ENCODE data around the gene ZDHHC20. TPM values are rescaled to one million over a fixed set of nuclear protein-coding genes. Genes with fewer than 3 reads are reported as not detected.

The ZDHHC20 gene, protein sequence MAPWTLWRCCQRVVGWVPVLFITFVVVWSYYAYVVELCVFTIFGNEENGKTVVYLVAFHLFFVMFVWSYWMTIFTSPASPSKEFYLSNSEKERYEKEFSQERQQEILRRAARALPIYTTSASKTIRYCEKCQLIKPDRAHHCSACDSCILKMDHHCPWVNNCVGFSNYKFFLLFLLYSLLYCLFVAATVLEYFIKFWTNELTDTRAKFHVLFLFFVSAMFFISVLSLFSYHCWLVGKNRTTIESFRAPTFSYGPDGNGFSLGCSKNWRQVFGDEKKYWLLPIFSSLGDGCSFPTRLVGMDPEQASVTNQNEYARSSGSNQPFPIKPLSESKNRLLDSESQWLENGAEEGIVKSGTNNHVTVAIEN
- 10 to 100 TPM; 48.0 to 50.7 TPM for total RNA-seq

DNA sequence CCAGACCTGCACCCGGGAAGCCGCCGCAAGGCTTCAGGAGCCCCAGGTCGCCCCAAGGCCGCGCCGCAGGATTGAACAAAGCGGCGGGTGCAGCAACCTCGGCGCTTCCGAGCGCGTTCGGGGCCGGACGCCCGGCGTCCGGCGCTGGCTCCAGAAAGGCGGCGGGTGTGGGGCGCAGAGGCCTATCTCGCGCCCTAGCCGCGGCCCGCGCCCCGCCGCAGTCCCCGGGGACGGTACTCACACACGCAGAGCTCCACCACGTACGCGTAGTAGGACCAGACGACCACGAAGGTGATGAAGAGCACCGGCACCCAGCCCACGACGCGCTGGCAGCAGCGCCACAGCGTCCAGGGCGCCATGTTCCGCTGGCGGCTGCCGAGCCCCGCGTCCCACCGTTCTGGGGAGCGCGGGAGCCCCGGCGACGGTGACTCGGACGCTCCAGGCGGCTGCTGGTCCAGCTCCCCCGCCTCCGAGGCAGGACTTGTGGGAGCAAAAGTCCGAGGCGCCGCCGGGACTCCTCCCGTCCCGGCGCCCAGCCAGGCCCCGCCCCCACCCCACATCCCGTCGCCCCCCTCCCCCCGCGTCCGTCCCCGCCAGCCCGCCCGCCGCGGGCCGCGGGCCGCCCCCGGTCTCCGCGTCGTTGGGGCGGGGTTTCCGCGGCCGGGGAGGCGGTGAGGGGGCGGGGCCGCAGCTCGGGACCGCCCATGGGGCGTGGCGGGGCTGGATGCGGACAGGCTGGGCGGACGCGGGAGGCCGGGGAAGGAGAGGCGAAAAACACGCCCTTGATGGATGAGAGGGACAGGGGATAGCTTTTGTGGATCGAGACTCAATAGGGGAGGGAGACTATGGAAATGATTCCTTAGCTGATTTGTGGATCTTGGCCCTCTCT is at the start of gene ZDHHC20:
TSS of gene ZDHHC20 (minus strand) at position 491 of the 889 bp plus-strand sequence. CDS start at position 359, 132 bp downstream.
- no peaks in the 10 kb centered on the region for H3K27me3 Mint-ChIP-seq (ENCODE audit: low read depth)
- H3K9me3 Mint-ChIP-seq = peaks cover 8% of the 10 kb centered on the region
- DNase-seq = peak; percentile 89
- H3K4me3 Mint-ChIP-seq = peak within 1 kb of the TSS; percentile 92
- peaks cover 11% of the 10 kb centered on the region for H3K36me3 Mint-ChIP-seq (ENCODE audit: low read depth)
- intact Hi-C loops (cut with micrococcal nuclease) = loop anchor here (1.0 to 10.0 kb wide), 8 partner anchors 18 to 1916 kb away; partner anchors contain the start of genes FGF9, MICU2, MRPL57 and SKA3
- peak within 1 kb of the TSS; percentile 88 for H3K27ac Mint-ChIP-seq
- CTCF ChIA-PET = interaction anchor here (0.8 to 2.8 kb wide), 5 partner anchors 11 to 162 kb away, joined by 3 to 14 read pairs (median 4); no protein-coding TSS in a partner anchor
- peaks cover 29% of the 10 kb centered on the region for H3K4me1 Mint-ChIP-seq (ENCODE audit: low read depth)

DNA sequence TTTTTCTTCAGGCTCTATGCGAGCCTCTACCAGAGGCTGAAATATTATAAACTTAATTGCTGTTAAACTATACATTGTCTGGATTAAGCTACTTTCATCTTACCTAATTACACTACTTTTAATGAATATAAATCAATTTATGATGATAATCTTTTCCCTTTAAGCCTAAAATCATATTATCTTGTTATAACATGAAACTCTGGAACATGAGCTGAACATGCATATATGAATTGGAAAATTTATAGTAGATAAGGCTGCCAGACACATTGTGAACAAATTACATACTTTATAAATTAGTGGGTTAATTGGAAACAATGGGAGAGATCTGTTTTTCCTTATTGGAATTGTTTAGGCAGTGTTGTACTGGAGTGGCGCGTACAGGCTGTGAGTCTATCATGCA is 45.3 kb upstream of the ZDHHC20 start:
- DNase-seq = no peak
- intact Hi-C loops (cut with micrococcal nuclease) = no loop called here
- Mint-ChIP-seq H3K36me3 (ENCODE audit: low read depth) (peaks cover 12% of the 10 kb centered on the region), H3K9me3 (no peaks in the 10 kb centered on the region), H3K27me3 (ENCODE audit: low read depth) (no peaks in the 10 kb centered on the region), H3K4me3 (no peak overlapping the region), H3K27ac (no peak overlapping the region), H3K4me1 (ENCODE audit: low read depth) (no peaks in the 10 kb centered on the region)
- CTCF ChIA-PET = interaction anchor here (0.9 kb wide), 1 partner anchor 8 kb away, joined by 3 read pairs; no protein-coding TSS in a partner anchor

DNA sequence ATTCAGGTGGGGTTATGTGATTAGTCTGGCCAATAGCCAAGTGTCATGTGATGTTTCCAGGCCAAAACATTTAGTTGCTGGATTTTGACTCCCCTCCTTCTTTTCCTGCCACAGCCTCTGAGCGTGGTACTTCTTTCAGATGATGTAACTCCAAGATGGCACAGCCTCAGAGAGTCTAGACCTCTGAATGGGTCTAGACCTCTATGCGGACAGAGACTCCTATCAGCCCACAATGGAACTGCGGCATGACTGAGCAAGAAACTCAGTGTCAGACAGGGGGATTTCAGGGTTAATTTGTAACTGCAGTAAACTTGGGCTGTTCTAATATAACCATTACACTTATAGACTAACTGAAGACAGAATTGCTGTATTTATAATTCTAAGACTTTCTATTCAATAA is 42.6 kb upstream of the ZDHHC20 start:
- Mint-ChIP-seq H3K27ac (no peak overlapping the region), H3K27me3 (ENCODE audit: low read depth) (no peaks in the 10 kb centered on the region), H3K4me1 (ENCODE audit: low read depth) (no peaks in the 10 kb centered on the region), H3K36me3 (ENCODE audit: low read depth) (peaks cover 16% of the 10 kb centered on the region), H3K4me3 (no peak overlapping the region), H3K9me3 (no peaks in the 10 kb centered on the region)
- CTCF ChIA-PET = no interaction called here
- intact Hi-C loops (cut with micrococcal nuclease) = no loop called here
- DNase-seq = no peak

DNA sequence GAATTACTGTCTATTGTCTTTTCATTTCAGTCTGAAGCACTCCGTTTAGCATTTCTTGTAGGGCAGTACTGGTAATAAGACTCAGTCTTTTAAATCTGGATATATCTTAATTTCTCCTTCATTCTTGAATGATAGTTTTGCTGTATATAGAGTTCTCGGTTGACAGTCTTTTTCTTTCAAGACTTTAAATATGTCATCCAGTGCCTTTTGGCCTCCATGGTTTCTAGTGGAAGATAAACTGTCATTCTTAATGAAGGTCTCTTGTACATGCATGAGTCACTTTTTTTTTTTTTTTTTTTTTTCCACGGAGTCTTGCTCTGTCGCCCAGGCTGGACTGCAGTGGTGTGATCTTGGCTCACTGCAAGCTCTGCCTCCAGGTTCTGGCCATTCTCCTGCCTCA is 27.2 kb upstream of the ZDHHC20 start:
- DNase-seq = no peak
- no peak overlapping the region for H3K27ac Mint-ChIP-seq
- intact Hi-C loops (cut with micrococcal nuclease) = no loop called here
- peaks cover 19% of the 10 kb centered on the region for H3K36me3 Mint-ChIP-seq (ENCODE audit: low read depth)
- no peaks in the 10 kb centered on the region for H3K4me1 Mint-ChIP-seq (ENCODE audit: low read depth)
- CTCF ChIA-PET = no interaction called here
- H3K4me3 Mint-ChIP-seq = no peak overlapping the region
- no peaks in the 10 kb centered on the region for H3K27me3 Mint-ChIP-seq (ENCODE audit: low read depth)
- H3K9me3 Mint-ChIP-seq = peaks cover 37% of the 10 kb centered on the region

DNA sequence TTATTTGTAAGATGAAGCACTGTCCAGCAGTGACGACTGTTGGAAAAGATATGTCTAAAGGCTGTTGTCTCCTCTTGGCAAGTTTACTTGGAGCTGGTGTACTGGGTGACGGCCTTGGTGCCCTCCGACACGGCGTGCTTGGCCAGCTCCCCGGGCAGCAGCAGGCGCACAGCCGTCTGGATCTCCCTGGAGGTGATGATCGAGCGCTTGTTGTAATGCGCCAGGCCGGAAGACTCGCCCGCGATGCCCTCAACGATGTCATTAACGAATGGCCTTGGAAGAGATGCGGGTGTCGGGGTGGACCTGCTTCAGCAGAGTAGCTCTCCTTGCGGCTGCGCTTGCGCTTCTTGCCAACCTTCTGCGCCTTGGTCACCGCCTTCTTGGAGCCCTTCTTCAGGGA is 24.6 kb upstream of the ZDHHC20 start:
- peaks cover 1% of the 10 kb centered on the region for H3K4me1 Mint-ChIP-seq (ENCODE audit: low read depth)

DNA sequence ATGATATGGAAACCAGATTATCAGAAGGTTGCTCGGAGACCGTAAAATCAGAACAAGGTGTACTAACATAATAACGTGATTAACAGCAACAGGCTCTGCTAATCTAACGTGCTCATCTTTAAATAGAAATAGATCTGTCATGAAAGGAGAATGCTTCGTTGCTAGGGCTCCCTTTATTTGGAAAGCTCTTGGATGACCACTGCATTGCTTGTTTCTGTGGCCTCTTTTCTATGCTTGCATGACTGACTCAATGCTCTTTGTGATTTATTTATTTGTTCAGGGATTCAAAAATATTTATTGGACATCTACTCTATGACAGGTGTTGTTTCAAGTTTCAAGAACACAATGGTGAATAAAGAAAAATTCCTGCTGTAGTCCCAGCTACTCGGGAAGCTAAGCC is 22.3 kb upstream of the ZDHHC20 start:
- Mint-ChIP-seq H3K4me1 (ENCODE audit: low read depth) (peaks cover 8% of the 10 kb centered on the region), H3K27me3 (ENCODE audit: low read depth) (no peaks in the 10 kb centered on the region), H3K36me3 (ENCODE audit: low read depth) (no peaks in the 10 kb centered on the region), H3K4me3 (no peak overlapping the region), H3K27ac (no peak overlapping the region), H3K9me3 (peaks cover 5% of the 10 kb centered on the region)
- DNase-seq = no peak
- intact Hi-C loops (cut with micrococcal nuclease) = no loop called here
- CTCF ChIA-PET = interaction anchor here (0.7 to 11.9 kb wide), 2 partner anchors 185 to 292 kb away, joined by 3 to 223 read pairs; no protein-coding TSS in a partner anchor

More for the DNA sequence above, 24.6 kb upstream of the ZDHHC20 start:
- no peak overlapping the region for H3K27ac Mint-ChIP-seq
- intact Hi-C loops (cut with micrococcal nuclease) = no loop called here
- CTCF ChIA-PET = interaction anchor here (0.7 kb wide), 1 partner anchor 186 kb away, joined by 3 read pairs; no protein-coding TSS in a partner anchor
- H3K4me3 Mint-ChIP-seq = no peak overlapping the region
- no peak for DNase-seq
- no peaks in the 10 kb centered on the region for H3K27me3 Mint-ChIP-seq (ENCODE audit: low read depth)
- peaks cover 22% of the 10 kb centered on the region for H3K9me3 Mint-ChIP-seq
- H3K36me3 Mint-ChIP-seq (ENCODE audit: low read depth) = no peaks in the 10 kb centered on the region

DNA sequence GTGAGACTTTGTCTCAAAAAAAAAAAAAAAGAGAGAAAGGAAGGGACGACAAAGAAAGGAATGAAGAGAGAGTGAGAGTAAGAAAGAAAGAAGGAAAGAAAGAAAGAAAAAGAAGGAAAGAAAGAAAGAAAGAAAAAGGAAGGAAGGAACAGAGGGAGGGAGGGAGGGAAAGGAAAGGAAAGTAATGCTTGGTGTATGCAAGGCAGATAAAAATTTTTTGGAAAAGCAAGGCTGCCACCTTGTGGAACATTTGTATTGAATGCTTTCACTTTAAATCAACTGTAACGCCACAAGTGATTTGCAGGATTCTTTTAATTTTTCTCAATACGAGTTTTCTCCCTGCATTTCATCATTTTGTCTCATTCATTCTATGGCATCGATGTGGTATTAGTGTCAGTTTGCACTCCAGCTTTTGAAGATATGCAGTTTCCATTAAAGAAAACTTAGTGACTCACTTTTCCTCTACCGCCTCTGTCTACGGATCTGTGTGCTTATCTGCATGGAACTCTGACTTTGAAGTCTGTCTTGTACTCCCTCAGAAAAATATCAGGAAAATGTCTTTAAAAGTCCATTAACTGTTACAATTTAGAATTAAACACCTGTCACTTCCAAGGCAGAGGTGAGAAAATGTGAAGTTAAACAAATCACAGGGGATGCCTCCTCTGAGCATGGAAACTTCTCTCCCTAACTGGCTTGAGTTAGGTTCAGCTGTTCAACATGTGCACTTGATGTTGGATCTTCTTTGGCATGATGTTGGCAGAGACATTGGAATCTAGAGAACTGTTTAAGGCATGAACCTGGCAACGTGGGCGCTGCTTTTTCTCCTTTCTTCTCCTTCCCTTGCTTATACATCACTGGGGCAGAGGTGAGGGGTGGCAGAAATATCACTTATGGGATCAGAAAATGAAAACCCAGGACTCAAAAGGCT is 20.0 kb upstream of the ZDHHC20 start:
- CTCF ChIA-PET = interaction anchor here (0.8 to 11.9 kb wide), 13 partner anchors 15 to 302 kb away, joined by 3 to 223 read pairs (median 4); partner anchors contain the start of genes MRPL57, SKA3 and ZDHHC20
- H3K4me3 Mint-ChIP-seq = peak overlapping the region; percentile 37

DNA sequence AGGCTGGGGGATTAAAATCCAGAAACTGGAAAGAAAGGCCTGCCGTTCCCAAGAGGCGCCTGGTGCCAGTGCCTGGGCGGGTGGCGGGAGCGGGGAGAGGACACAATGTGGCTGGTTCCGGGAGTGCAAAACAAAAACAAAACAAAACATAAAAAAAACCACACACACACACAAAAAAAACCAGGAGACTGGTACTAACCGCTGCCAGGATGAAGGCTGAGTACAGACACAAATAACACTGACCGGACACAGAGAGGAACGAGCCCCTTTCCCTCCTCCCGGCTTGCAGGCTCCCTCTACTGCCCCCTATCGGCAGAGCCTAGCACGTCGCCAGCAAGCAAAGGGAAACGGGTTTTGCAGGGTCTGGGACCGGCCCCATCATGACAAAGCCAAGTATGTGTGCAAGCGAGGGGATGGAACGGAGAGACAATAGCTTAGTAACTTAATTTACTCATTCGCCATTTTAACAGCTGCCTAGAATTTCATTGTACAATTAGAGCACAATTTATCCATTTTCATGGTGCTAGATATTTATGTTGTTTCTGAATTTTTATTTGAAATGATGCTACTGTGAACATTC is 17.9 kb upstream of the ZDHHC20 start:
- no peaks in the 10 kb centered on the region for H3K9me3 Mint-ChIP-seq
- DNase-seq = peak; percentile 91
- peaks cover 8% of the 10 kb centered on the region for H3K4me1 Mint-ChIP-seq (ENCODE audit: low read depth)
- intact Hi-C loops (cut with micrococcal nuclease) = loop anchor here (1.0 to 10.0 kb wide), 5 partner anchors 18 to 982 kb away; partner anchors contain the start of genes EEF1AKMT1 and ZDHHC20
- H3K36me3 Mint-ChIP-seq (ENCODE audit: low read depth) = no peaks in the 10 kb centered on the region
- peak overlapping the region; percentile 73 for H3K4me3 Mint-ChIP-seq
- no peaks in the 10 kb centered on the region for H3K27me3 Mint-ChIP-seq (ENCODE audit: low read depth)
- peak overlapping the region; percentile 10 for H3K27ac Mint-ChIP-seq
- CTCF ChIA-PET = interaction anchor here (0.6 to 11.9 kb wide), 65 partner anchors 9 to 1659 kb away, joined by 3 to 223 read pairs (median 4); partner anchors contain the start of genes MICU2, MRPL57, SKA3 and ZDHHC20

More for the DNA sequence above, 20.0 kb upstream of the ZDHHC20 start:
- intact Hi-C loops (cut with micrococcal nuclease) = loop anchor here (1.0 to 10.0 kb wide), 6 partner anchors 142 to 984 kb away; partner anchors contain the start of gene EEF1AKMT1
- Mint-ChIP-seq H3K27ac (no peak overlapping the region), H3K36me3 (ENCODE audit: low read depth) (no peaks in the 10 kb centered on the region), H3K4me1 (ENCODE audit: low read depth) (peaks cover 8% of the 10 kb centered on the region), H3K27me3 (ENCODE audit: low read depth) (no peaks in the 10 kb centered on the region), H3K9me3 (no peaks in the 10 kb centered on the region)
- DNase-seq = peak; percentile 71

DNA sequence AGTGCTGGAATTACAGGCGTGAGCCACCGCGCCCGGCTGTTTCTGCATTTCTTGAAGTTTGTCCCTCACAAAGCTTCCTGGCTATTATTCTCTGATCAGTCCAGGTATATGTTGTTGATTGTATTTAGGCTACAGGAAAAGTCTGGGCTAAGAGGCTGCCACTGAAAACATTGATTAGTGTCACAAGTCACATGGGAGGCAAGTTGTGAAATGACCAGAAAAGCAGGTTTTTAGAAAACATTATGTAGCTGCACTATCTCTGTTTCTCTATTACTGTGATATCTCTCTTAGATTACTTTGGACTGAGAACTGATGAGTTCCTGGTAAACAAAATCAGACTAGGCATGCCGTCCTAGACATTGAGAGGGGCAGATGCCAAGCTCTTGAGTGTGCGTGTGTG is 16.0 kb upstream of the ZDHHC20 start:
- Mint-ChIP-seq H3K4me3 (no peak overlapping the region), H3K36me3 (ENCODE audit: low read depth) (peaks cover 1% of the 10 kb centered on the region), H3K4me1 (ENCODE audit: low read depth) (peaks cover 8% of the 10 kb centered on the region), H3K9me3 (peaks cover 6% of the 10 kb centered on the region), H3K27ac (no peak overlapping the region), H3K27me3 (ENCODE audit: low read depth) (no peaks in the 10 kb centered on the region)
- intact Hi-C loops (cut with micrococcal nuclease) = loop anchor here (5.0 to 10.0 kb wide), 3 partner anchors 138 to 980 kb away; partner anchors contain the start of gene EEF1AKMT1
- no peak for DNase-seq
- CTCF ChIA-PET = interaction anchor here (2.7 to 11.9 kb wide), 2 partner anchors 12 to 179 kb away, joined by 11 to 223 read pairs; no protein-coding TSS in a partner anchor

DNA sequence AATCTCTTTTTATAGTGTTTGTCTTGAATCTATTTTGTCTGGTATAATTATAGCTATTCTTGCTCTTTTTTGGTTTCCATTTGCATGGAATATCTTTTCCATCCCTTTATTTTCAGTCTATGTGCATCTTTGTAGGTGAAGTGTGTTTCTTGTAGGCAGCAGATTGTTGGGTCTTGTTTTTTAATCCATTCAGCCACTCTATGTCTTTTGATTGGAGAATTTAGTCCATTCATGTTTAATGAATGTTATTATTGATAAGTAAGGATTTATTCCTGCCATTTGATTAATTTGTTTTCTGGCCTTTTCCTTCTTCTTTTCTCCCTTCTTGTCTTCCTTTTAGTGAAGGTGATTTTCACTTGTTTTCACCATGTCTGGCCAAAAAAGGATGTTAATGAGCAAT is 11.7 kb upstream of the ZDHHC20 start:
- no peak overlapping the region for H3K4me3 Mint-ChIP-seq
- H3K36me3 Mint-ChIP-seq (ENCODE audit: low read depth) = peaks cover 1% of the 10 kb centered on the region
- intact Hi-C loops (cut with micrococcal nuclease) = loop anchor here (10.0 kb wide), 2 partner anchors 696 to 976 kb away; partner anchors contain the start of gene EEF1AKMT1
- CTCF ChIA-PET = interaction anchor here (0.7 to 11.9 kb wide), 3 partner anchors 12 to 175 kb away, joined by 3 to 223 read pairs (median 3); partner anchors contain the start of genes MICU2 and ZDHHC20
- H3K4me1 Mint-ChIP-seq (ENCODE audit: low read depth) = no peaks in the 10 kb centered on the region
- no peak for DNase-seq
- H3K9me3 Mint-ChIP-seq = peaks cover 6% of the 10 kb centered on the region
- H3K27me3 Mint-ChIP-seq (ENCODE audit: low read depth) = no peaks in the 10 kb centered on the region
- H3K27ac Mint-ChIP-seq = no peak overlapping the region
